Fibroblast of the aortic adventitia (primary cell): ENCODE measurements around the gene MIB1. TPM values are rescaled to one million over a fixed set of nuclear protein-coding genes. Genes with fewer than 3 reads are reported as not detected.

Experiments used
- DNase-seq: peaks from one replicate; pipeline ENCODE4 v3.0.0-alpha.2; 2010; ENCODE audit warnings: low read depth
- H3K4me3 ChIP-seq: 2 replicates; pipeline ENCODE4 v1.5.1; 2011; ENCODE audit warnings: low read depth, mild to moderate bottlenecking, control low read depth, low read length, moderate library complexity
- CTCF ChIP-seq: IDR thresholded peaks from 2 replicates; pipeline ENCODE4 v1.5.1; 2011; ENCODE audit warnings: mild to moderate bottlenecking, low read length, control low read depth, inconsistent platforms; ENCODE audit not compliant: insufficient read depth
- total RNA-seq: library from RNA; depleted of rRNA; stranded (reverse); fragments of >200 nt; gene quantifications from 2 replicates; pipeline ENCODE4 v1.2.3, GENCODE V29; 2012; ENCODE audit warnings: low replicate concordance

Gene MIB1
- total RNA-seq, 1 donor = 47.0 TPM

GRCh38 chr18:21858544-21858943 lies 118.0 kb downstream of the MIB1 start:
- no peak for TF ChIP-seq CTCF
- no peak overlapping the region for H3K4me3 ChIP-seq
- DNase-seq = no peak

GRCh38 chr18:21864386-21864785 lies 123.8 kb downstream of the MIB1 start:
- H3K4me3 ChIP-seq = no peak overlapping the region
- DNase-seq = no peak
- TF ChIP-seq CTCF = no peak

GRCh38 chr18:21865043-21865442 lies 124.5 kb downstream of the MIB1 start:
- TF ChIP-seq CTCF = no peak
- DNase-seq = no peak
- H3K4me3 ChIP-seq = no peak overlapping the region

- TF ChIP-seq CTCF = no peak
- no peak overlapping the region for H3K4me3 ChIP-seq
- DNase-seq = no peak
Observed at GRCh38 chr18:21868770-21869169, 128.2 kb downstream of the MIB1 start.

- DNase-seq = no peak
- no peak for TF ChIP-seq CTCF
Observed at GRCh38 chr18:21889570-21889969, 149.0 kb downstream of the MIB1 start.

GRCh38 chr18:21894619-21895367 lies 154.2 kb downstream of the MIB1 start:
- peak; percentile 69 for DNase-seq
- H3K4me3 ChIP-seq = no peak overlapping the region
- TF ChIP-seq CTCF = no peak

More at GRCh38 chr18:21889570-21889969, 149.0 kb downstream of the MIB1 start:
- H3K4me3 ChIP-seq = no peak overlapping the region
